Measurements from ENCODE around the gene NPHS1. TPM values are rescaled to one million over a fixed set of nuclear protein-coding genes. Genes with fewer than 3 reads are reported as not detected.
"Not testable (repeated sequence)": the region's sequence is repeated elsewhere in the genome, so short reads cannot be mapped to it uniquely, and the experiment has no call there.

The NPHS1 gene
- total RNA-seq, 2 donors from 2014 or later: 14.0 to 33.6 TPM

- intact Hi-C loops (cut with DNase I): no loop called here
- H3K27ac ChIP-seq: no peak overlapping the region
- H3K36me3 ChIP-seq (replicated peaks in 1 of 2; ENCODE audit: insufficient read depth in 1 of 2, low read depth in 2 of 2): no peaks in the 10 kb centered on the region
- no peak overlapping the region for H3K4me3 ChIP-seq
- WGBS, 2 donors: 27 to 61% methylated on average over 19 to 29 of the region's 42 CpGs
- no peaks in the 10 kb centered on the region for H3K27me3 ChIP-seq
- DNase-seq (peak; percentile 69 to 91 (median 80)), ATAC-seq (peak; percentile 13)
- H3K4me1 ChIP-seq: peaks cover 21% of the 10 kb centered on the region
- TF ChIP-seq CTCF (IDR thresholded peaks at IDR 0.05) (no peak), POLR2A (IDR thresholded peaks at IDR 0.05) (peak in 2 of 3 donors; percentile 11 to 20)
- no peaks in the 10 kb centered on the region for H3K9me3 ChIP-seq
Measured at GRCh38 chr19:35843676-35844481, 8.4 kb downstream of the NPHS1 start.

- intact Hi-C loops (cut with DNase I): no loop called here
- Histone ChIP-seq H3K27me3 (no peaks in the 10 kb centered on the region), H3K9me3 (no peaks in the 10 kb centered on the region), H3K4me3 (no peak overlapping the region), H3K36me3 (replicated peaks in 1 of 2; ENCODE audit: insufficient read depth in 1 of 2, low read depth in 2 of 2) (no peaks in the 10 kb centered on the region), H3K4me1 (peaks cover 21% of the 10 kb centered on the region), H3K27ac (no peak overlapping the region)
- TF ChIP-seq CTCF (IDR thresholded peaks at IDR 0.05): no peak
- no peak for TF ChIP-seq POLR2A (IDR thresholded peaks at IDR 0.05)
- WGBS, 2 donors: 86 to 90% methylated on average over 4 of the region's 4 CpGs
- DNase-seq: no peak
- no peak for ATAC-seq
Measured at GRCh38 chr19:35842666-35843272, 9.5 kb downstream of the NPHS1 start.

GRCh38 chr19:35841961-35842595, 10.2 kb downstream of the NPHS1 start:
- DNase-seq (no peak), ATAC-seq (no peak)
- no peaks in the 10 kb centered on the region for H3K9me3 ChIP-seq
- H3K4me1 ChIP-seq: peaks cover 21% of the 10 kb centered on the region
- WGBS, 2 donors: 81 to 87% methylated on average over 7 to 13 of the region's 13 CpGs
- no peaks in the 10 kb centered on the region for H3K27me3 ChIP-seq
- TF ChIP-seq CTCF (IDR thresholded peaks at IDR 0.05) (no peak), POLR2A (IDR thresholded peaks at IDR 0.05) (no peak)
- intact Hi-C loops (cut with DNase I): no loop called here
- no peak overlapping the region for H3K27ac ChIP-seq
- H3K4me3 ChIP-seq: no peak overlapping the region
- H3K36me3 ChIP-seq (replicated peaks in 1 of 2; ENCODE audit: insufficient read depth in 1 of 2, low read depth in 2 of 2): no peaks in the 10 kb centered on the region

GRCh38 chr19:35836096-35836495, 16.2 kb downstream of the NPHS1 start:
- H3K4me3 ChIP-seq; intact Hi-C loops (cut with DNase I); H3K36me3 ChIP-seq (replicated peaks in 1 of 2; ENCODE audit: insufficient read depth in 1 of 2, low read depth in 2 of 2); H3K27me3 ChIP-seq; H3K27ac ChIP-seq; ATAC-seq; DNase-seq; H3K9me3 ChIP-seq: not testable (repeated sequence)
- H3K4me1 ChIP-seq: peaks cover 14% of the 10 kb centered on the region
- WGBS, 2 donors: 59 to 77% methylated on average over 11 of the region's 11 CpGs

GRCh38 chr19:35833972-35834371, 18.3 kb downstream of the NPHS1 start:
- DNase-seq: no peak
- Histone ChIP-seq H3K4me3 (no peak overlapping the region), H3K36me3 (replicated peaks in 1 of 2; ENCODE audit: insufficient read depth in 1 of 2, low read depth in 2 of 2) (no peaks in the 10 kb centered on the region), H3K4me1 (peaks cover 14% of the 10 kb centered on the region), H3K9me3 (no peaks in the 10 kb centered on the region), H3K27me3 (no peaks in the 10 kb centered on the region), H3K27ac (no peak overlapping the region)
- no peak for TF ChIP-seq CTCF (IDR thresholded peaks at IDR 0.05)
- no peak for TF ChIP-seq POLR2A (IDR thresholded peaks at IDR 0.05)
- intact Hi-C loops (cut with DNase I): no loop called here
- ATAC-seq: no peak
- WGBS, 2 donors: 69 to 91% methylated on average over 7 of the region's 7 CpGs
